Measurements from ENCODE around the gene MACROD2.

Gene MACROD2

GRCh38 chr20:14582855-14583254 is 587.5 kb downstream of the MACROD2 start:
- no peak for DNase-seq (ENCODE audit: low read depth)

DNA sequence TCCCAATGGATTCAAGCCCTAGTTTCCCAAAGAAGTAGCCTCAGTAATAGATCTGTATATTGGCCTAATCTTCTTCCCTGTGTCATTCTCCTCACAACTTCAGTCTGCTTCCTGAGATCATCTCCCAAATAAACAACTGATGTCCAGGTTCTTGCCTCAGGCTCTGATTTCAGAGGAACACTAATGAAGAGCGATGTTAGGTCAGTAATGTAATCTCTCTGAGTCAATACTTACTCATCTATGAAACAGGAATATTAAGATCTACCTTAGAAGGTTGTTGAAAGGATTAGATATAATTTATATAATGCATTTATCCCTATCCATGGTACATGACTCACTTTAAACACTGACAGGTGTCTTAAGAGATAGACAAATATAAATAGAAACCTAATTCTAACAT is 588.1 kb downstream of the MACROD2 start:
- no peak for DNase-seq (ENCODE audit: low read depth)

DNA sequence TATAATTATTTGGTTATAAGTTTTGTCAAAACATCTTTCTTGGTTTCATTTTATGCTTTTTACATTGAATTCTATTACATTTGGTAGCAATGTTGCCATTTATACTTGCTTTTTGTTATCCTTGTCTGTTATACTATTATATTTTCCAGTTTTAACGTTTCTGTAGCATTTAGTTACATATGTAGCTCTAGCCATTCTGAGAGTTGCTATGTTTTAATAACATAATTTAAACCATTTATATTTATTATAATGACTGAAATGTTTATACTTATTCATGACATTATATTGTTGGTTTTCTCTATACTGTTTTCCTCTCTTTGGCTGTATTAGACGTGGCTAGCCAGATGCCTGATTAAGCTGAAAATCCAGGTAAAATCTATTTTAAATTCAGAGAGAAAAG is 594.1 kb downstream of the MACROD2 start:
- DNase-seq (ENCODE audit: low read depth) = no peak

DNA sequence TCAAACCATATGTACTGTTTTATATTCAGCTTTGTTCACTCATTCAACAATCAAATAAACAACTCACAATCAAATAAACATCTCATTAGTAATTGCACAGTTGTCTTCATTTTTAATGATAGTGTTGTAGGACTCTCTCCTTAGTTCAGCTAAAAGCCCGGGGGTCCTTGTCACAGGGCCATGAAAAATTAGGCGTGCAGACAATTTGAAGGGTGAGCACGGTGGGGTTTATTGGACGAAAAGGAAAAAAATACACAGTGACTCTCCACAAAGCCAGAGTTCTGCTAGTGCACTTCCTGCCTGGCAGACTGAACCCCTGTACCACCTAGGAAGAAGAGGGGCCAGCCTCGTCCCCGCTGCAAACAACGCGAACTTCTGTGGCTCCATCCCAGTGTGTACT is 599.7 kb downstream of the MACROD2 start:
- no peak for DNase-seq (ENCODE audit: low read depth)

DNA sequence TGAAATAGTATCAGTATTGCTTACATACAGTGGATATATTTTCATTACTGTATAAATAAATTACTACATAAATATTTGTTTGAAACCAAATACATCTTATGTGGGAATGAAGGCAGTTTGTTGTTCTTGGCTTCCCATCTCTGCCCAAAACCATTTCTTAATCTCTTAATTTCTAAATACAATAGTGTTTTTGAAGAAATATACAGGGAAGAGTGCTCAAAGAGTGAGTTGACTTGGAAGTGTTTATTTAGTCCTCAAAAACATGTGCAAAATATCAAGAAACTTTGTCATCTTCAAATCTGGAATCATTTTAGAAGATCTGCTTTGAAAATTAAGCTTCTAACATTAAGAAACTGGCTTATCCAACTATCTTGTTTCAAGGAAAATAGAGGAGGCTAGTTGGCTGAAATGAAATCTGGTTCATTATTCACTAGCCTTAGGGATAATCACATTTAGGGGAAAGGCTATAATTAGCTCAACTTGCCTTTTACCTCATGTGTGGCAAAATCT is 601.9 kb downstream of the MACROD2 start:
- no peak for DNase-seq (ENCODE audit: low read depth)

GRCh38 chr20:14599613-14600012 is 604.3 kb downstream of the MACROD2 start:
- DNase-seq (ENCODE audit: low read depth) = no peak

- DNase-seq (ENCODE audit: low read depth) = no peak
Observed at GRCh38 chr20:14600527-14600926, 605.2 kb downstream of the MACROD2 start.

GRCh38 chr20:14604143-14604542 is 608.8 kb downstream of the MACROD2 start:
- DNase-seq (ENCODE audit: low read depth) = no peak

GRCh38 chr20:14609328-14610221 is 614.3 kb downstream of the MACROD2 start:
- DNase-seq (ENCODE audit: low read depth) = no peak

- DNase-seq (ENCODE audit: low read depth) = no peak
Observed at GRCh38 chr20:14611479-14611878, 616.2 kb downstream of the MACROD2 start.

- DNase-seq (ENCODE audit: low read depth) = no peak
Observed at GRCh38 chr20:14612391-14612790, 617.1 kb downstream of the MACROD2 start.

DNA sequence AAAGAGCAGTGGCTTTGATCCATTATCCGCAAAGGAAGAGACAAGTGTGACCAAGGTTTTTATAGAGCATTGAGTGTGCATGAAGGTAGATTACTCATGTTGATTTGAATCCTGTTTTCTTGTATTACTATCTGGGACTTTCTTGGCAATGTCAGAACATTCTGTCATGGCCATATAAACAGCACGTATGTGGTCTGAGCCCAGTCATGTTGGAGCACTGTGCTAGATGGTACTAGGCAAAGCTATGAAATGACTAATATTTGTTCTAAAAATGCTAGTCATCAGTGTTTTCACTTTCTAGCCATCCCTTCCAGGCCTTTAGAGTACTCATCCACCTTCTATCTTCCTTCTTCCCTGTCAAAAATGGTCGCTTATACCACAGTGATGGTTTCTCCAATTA is 620.7 kb downstream of the MACROD2 start:
- no peak for DNase-seq (ENCODE audit: low read depth)

DNA sequence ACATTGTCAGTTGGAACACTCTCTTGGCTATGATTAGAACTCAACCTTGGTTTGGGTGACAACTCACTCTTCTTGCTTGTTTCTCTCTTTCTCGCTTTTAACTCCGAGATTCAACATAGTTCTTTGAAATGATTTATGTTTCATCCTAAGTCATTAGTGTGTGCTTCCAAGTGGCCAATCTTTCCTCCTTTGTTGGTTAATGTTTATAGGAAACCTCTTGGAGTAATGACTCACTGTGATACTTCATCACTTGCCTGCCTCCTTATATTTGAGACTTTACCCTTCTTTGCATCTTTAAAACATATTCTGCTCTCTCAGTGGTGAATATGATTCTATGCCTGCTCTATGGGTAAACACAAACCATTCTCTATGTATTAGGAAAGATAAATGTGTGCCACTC is 621.8 kb downstream of the MACROD2 start:
- no peak for DNase-seq (ENCODE audit: low read depth)

DNA sequence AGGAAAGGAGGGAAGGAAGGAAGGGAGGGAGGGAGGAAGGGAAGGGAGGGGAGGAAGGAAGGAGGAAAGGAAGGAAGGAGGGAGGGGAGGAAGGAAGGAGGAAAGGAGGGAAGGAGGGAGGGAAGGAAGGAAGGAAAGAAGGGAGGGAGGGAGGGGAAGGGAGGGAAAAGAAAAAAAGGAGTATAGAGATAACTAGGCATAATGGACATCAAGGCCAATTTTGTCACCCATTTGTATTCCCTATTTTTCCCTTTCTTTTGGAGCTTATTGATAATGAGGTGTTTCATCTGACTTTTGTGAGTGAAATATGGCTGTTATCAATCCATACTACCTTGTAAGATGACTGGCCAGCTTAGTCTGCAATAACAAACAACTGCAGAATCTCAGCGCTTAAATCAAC is 624.1 kb downstream of the MACROD2 start:
- no peak for DNase-seq (ENCODE audit: low read depth)

GRCh38 chr20:14622796-14623195 is 627.5 kb downstream of the MACROD2 start:
- no peak for DNase-seq (ENCODE audit: low read depth)

GRCh38 chr20:14631011-14631410 is 635.7 kb downstream of the MACROD2 start:
- DNase-seq (ENCODE audit: low read depth) = no peak

DNA sequence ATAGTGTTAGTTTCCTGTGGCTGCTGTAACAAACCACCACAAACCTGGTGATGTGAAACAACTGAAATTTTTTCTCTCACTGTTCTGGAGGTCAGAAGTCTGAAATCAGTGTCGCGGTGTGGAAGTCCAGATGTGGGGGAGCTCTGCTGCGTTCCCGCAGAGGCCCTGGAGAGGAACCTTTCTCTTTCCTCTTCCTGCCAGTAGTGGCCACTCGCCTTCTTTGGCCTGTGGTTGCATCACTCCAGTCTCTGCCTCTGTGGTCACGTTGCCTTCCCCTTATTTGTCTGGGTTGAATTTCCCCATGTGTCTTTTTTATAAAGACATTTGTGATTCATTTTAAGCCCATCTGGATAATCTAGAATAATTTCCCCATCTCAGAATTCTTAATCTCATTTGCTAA is 637.6 kb downstream of the MACROD2 start:
- no peak for DNase-seq (ENCODE audit: low read depth)

DNA sequence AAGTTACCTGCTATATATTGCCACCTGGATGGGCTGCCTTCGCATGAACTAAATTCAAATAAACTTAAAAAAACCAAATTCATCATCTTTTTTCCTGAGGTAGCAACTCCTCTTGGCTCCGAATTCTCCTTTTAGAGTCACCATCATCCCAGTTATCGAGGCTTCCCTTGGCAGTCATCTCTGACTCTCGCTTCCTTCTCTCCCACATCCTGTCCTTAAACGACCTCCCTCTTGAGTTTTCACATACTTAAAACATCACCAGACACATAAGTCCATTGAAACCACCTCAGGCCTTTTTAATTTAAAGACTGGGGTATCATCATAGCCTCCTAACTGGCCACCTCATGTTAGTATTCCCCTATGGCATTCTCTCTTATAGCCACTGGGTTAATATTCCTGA is 638.2 kb downstream of the MACROD2 start:
- no peak for DNase-seq (ENCODE audit: low read depth)

GRCh38 chr20:14634665-14635064 is 639.3 kb downstream of the MACROD2 start:
- no peak for DNase-seq (ENCODE audit: low read depth)

- DNase-seq (ENCODE audit: low read depth) = no peak
Observed at GRCh38 chr20:14637441-14637840, 642.1 kb downstream of the MACROD2 start.

DNA sequence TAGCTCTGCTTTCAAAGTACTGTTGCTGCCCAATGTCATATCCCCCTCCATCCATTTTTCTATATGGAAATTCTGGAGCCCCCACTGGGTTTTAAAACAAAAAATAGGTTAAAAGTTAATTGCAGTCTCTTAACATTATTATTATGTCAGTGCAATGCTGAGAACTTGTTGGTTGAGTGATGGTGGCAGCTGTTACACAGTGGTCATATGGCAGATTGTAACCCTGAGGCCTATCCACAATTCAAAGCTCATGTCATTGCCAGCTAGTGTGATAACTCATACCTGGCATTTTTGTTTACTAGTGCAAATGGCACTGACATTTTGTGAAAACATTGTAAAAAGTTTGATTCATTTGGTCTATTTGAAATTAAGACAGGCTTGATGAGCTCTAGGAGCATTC is 647.8 kb downstream of the MACROD2 start:
- DNase-seq (ENCODE audit: low read depth) = no peak

GRCh38 chr20:14643556-14643955 is 648.2 kb downstream of the MACROD2 start:
- no peak for DNase-seq (ENCODE audit: low read depth)

DNA sequence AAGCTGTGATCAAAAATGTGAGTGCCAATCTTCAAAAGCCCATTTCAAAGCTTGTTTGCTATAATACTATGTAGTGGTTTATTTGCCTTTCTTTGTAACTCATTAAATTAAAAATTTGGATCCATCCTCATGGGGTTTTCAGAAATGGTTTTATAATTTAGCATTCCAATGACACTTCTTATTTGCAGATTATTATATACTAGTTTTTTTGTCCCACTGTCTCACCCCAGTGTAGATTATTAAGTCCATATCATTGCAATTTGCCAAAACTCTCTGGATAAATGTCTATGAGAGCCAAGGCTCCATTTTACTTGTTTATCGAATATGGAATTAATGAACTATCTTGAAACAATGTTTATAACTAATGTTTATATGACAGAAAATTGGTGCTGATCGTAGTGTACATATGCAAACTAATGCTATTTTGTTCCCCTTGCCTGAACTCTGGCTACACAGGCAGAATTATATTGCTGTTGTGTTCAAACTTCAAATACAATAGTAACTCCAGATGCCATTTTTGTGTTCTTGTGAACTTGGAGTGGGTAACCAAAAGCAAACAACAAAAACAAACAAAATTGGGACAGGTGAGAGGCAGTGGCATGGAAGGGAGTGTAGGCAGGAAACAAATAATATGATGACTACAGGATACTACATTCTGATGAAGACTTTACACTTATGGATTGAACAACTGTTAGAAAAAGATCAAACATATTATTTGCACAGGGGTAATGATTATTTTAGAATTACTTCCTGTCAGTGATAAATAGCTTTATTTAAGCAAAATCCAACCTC is 649.2 kb downstream of the MACROD2 start:
- DNase-seq (ENCODE audit: low read depth) = no peak

Measured in stimulated activated CD8-positive, alpha-beta memory T cell treated with anti-CD3 and anti-CD28 coated beads, Interleukin-12 subunit alpha, Interleukin-12 subunit beta, amount 100 ng/mL, for 1 hour (primary cell).